B cell (primary cell): ENCODE data around the gene HLA-B.
"Not testable (repeated sequence)": the region's sequence is repeated elsewhere in the genome, so short reads cannot be mapped to it uniquely, and the experiment has no call there.

Experiments used
- CTCF ChIP-seq: fragments of 200-600 bp; IDR thresholded peaks from one replicate; pipeline ENCODE4 v1.8.0; 2022; ENCODE audit warnings: antibody characterized with exemption, mild to moderate bottlenecking
- EZH2 ChIP-seq: IDR thresholded peaks from 2 replicates; pipeline ENCODE4 v1.6.1; 2012; ENCODE audit warnings: borderline replicate concordance, low read depth, mild to moderate bottlenecking, moderate library complexity, low read length; ENCODE audit not compliant: insufficient read depth, poor library complexity, severe bottlenecking

- TF ChIP-seq EZH2, CTCF: not testable (repeated sequence)
These were observed 32.8 kb upstream of the HLA-B start for GRCh38 chr6:31389802-31390132.
